ENCODE measurements around the gene IP6K2.
A peak's percentile ranks its signal among the peaks of the same experiment; 100 is the strongest.

GRCh38 chr3:48765376-48765775 is 48.4 kb upstream of the IP6K2 start:
- TF ChIP-seq CTCF (IDR thresholded peaks at IDR 0.05; ENCODE audit: low read length) (peak; percentile 25; the same call in 1 of the 2 replicates), EZH2 (IDR thresholded peaks at IDR 0.05; ENCODE audit: borderline replicate concordance, low read length) (no peak)
